HUES6 (cell line): ENCODE measurements around the gene EPB41L5.
"Not testable (repeated sequence)": the region's sequence is repeated elsewhere in the genome, so short reads cannot be mapped to it uniquely, and the experiment has no call there.

Experiments used
- H3K27ac ChIP-seq: 2 replicates; pipeline ENCODE4 v1.7.0; 2013; ENCODE audit warnings: low read depth, mild to moderate bottlenecking, low read length, inconsistent platforms
- H3K27me3 ChIP-seq: 2 replicates; pipeline ENCODE4 v1.6.1; 2013; ENCODE audit warnings: low read length; ENCODE audit not compliant: control insufficient read depth, insufficient read depth
- H3K36me3 ChIP-seq: 2 replicates; pipeline ENCODE4 v1.6.1; 2013; ENCODE audit warnings: low read length; ENCODE audit not compliant: control insufficient read depth, insufficient read depth
- H3K4me1 ChIP-seq: 2 replicates; pipeline ENCODE4 v1.6.1; 2013; ENCODE audit warnings: low read length; ENCODE audit not compliant: control insufficient read depth, insufficient read depth
- H3K4me3 ChIP-seq: 2 replicates; pipeline ENCODE4 v1.5.1; 2013; ENCODE audit warnings: low read depth, low read length
- H3K9ac ChIP-seq: one replicate; pipeline ENCODE4 v1.6.1; 2013; ENCODE audit warnings: mild to moderate bottlenecking, low read length
- H3K9me3 ChIP-seq: 2 replicates; pipeline ENCODE4 v1.6.1; 2013; ENCODE audit warnings: low read depth, low read length; ENCODE audit not compliant: control insufficient read depth, insufficient read depth

The EPB41L5 gene

DNA sequence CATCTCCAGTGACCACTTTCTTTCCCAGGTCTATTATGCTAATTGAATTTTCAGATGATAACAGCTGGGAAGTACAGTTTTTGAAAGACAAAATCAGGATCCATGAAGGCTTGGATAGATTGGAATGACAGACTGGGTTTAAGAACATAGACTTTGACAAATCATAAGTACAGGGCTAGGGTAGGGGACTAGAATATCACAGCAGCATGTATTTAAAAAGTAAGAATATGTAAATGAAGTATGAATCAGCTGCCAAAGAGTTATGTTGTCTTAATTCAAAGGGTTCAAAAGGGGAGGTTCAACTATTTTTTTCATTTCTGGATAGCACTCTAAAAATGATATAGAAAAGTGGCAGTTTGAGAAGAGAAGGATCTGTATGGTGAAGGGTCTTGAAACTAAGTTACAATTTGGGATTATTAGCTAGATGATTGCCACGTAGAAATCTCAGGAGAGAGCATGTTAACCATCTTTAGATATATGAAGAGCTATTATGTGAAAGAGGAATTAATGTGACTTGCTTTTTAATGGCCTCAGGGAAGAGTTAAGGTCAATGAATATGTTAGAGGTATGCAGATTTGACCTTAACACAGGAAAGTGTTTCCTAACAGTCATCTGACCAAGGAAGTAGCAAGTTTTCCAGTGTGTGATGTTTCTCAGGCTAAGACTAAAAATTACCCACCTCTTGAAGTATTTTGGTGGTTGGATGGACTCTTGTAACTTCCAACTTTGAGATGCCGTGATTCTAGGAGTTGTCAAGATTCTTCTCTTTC lies 128.6 kb downstream of the EPB41L5 start:
- Histone ChIP-seq H3K9me3 (no peaks in the 10 kb centered on the region), H3K4me3 (no peak overlapping the region), H3K4me1 (no peaks in the 10 kb centered on the region), H3K27ac (no peak overlapping the region), H3K27me3 (no peaks in the 10 kb centered on the region), H3K9ac (no peak overlapping the region), H3K36me3 (peaks cover 9% of the 10 kb centered on the region; the same call in 1 of the 2 replicates)

DNA sequence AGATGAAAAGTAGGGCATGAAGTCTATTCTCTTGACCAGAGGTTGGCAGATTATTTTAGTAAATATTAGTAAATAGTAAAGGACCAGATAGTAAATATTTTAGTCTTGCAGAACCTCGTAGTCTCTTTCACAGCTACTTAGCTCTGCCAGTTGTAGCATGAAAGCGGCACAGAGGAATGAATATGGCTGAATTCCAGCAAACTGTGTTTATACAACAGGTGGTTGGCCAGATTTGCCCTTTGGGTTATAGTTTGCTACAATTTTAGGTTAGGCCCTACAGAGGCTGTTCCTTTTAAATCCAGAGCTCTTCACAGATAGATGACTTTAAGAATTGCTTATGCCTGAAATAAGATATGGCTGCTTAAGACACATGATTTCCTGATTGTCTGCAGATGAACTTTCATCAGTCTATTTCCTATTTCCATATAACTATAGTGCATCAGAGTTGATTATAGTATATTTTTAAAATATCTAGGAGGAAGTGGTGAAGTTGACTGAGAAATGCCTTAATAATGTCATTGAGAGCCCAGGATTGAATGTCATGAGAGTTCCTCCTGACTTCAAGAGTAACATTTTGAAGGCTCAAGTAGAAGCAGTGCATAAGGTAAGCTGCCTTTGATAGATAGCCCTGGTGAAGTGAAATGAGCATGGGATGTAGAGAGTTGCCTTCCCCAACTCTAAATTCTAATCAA lies 129.8 kb downstream of the EPB41L5 start:
- Histone ChIP-seq H3K27ac (no peak overlapping the region), H3K4me3 (no peak overlapping the region), H3K4me1 (no peaks in the 10 kb centered on the region), H3K9ac (no peak overlapping the region), H3K36me3 (peaks cover 16% of the 10 kb centered on the region), H3K27me3 (no peaks in the 10 kb centered on the region), H3K9me3 (no peaks in the 10 kb centered on the region)

DNA sequence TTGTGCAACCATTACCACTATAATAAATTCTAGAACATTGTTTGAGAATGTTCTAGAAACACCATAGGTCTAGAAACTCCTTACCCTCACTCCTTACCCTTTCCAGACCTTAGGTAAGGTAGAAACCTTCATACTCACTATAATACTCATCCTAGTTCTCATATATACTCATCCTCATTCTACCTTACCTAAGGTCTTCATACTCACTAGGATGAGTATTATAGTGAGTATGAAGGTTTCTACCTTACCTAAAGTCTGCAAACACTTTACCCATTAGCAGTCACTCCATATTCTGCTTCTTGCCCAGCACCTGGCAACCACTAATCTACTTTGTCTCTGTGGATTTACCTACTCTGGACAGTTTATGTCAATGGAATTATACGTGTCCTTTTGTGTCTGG lies 135.4 kb downstream of the EPB41L5 start:
- Histone ChIP-seq H3K9me3 (peaks cover 14% of the 10 kb centered on the region), H3K4me1 (no peaks in the 10 kb centered on the region), H3K9ac (no peak overlapping the region), H3K27me3 (no peaks in the 10 kb centered on the region), H3K4me3 (no peak overlapping the region), H3K36me3 (peaks cover 43% of the 10 kb centered on the region), H3K27ac (no peak overlapping the region)

DNA sequence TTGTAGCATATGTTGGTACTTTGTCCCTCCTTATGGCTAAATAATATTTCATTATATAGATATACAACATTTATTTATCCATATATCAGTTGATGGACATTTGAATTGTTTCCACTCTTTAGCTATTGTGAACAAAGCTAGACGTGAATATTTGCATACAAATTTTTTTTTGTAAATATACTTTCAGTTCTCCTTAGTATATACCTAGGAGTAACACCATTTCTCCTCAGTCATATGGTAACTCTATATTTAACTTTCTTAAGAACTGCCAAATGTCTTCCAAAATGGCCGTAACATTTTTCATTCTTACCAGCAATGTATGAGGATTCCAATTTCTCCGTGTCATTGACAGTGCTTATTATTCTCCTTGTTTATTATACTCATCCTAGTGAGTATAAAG lies 135.8 kb downstream of the EPB41L5 start:
- Histone ChIP-seq H3K9ac (no peak overlapping the region), H3K36me3 (peaks cover 43% of the 10 kb centered on the region), H3K4me1 (no peaks in the 10 kb centered on the region), H3K27ac (no peak overlapping the region), H3K27me3 (no peaks in the 10 kb centered on the region), H3K4me3 (no peak overlapping the region), H3K9me3 (peaks cover 14% of the 10 kb centered on the region)

DNA sequence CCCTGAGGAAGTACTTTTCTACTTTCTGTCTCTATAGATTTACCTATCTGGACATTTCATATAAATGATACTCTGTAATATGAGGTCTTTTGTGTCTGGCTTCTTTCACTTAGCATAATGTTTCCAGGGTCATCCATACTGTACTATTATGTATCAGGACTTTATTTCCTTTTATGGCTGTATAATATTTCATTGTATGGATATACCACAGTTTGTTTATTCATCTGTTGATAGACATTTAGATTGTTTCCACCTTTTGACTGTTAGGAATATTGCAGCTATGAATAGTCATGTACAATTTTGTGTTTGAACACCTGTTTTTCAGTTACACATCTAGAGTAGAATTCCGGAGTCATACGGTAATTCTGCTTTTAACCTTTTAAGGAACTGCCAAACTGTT lies 136.5 kb downstream of the EPB41L5 start:
- H3K4me1 ChIP-seq: no peaks in the 10 kb centered on the region
- H3K27me3 ChIP-seq: no peaks in the 10 kb centered on the region
- H3K9ac ChIP-seq: no peak overlapping the region
- H3K9me3 ChIP-seq: peaks cover 14% of the 10 kb centered on the region
- no peak overlapping the region for H3K4me3 ChIP-seq
- peaks cover 43% of the 10 kb centered on the region for H3K36me3 ChIP-seq
- H3K27ac ChIP-seq: no peak overlapping the region

DNA sequence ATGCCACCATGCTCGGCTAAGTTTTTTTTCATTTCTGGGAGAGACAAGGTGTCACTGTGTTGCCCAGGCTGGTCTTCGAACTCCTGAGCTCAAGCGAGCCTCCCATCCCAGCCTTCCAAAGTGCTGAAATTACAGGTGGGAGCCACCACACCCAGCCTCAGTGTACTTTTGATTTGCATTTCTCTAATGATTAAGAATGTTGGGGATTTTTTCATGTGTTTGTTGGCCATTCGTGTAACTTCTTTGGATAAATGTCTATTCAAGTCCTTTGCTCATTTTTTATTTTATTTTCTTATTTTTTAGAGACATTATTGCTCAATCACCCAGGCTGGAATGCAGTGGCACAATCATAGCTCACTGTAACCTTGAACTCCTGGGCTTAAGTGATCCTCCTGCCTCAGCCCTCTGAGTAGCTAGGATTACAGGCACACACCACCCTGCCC lies 137.2 kb downstream of the EPB41L5 start:
- Histone ChIP-seq H3K4me3 (no peak overlapping the region), H3K9ac (no peak overlapping the region), H3K9me3 (peaks cover 16% of the 10 kb centered on the region), H3K27me3 (no peaks in the 10 kb centered on the region), H3K4me1 (no peaks in the 10 kb centered on the region), H3K36me3 (peaks cover 42% of the 10 kb centered on the region), H3K27ac (no peak overlapping the region)

DNA sequence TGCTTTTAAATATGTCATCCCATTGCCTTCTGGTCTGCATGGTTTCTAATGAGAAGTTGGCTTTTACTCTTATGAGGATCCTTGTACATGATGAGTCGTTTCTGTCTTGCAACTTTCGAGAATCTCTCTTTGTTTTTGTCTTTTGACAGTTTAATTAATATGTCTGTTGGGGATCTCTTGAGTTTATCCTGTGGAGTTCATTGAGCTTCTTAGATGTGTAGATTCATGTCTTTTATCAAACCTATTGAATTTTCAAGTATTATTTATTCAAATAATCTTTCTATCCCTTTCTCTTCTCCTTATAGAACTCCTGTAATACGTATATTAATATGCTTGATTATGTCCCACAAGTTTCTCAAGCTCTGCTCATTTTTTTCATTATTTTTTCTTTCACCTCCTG lies 142.4 kb downstream of the EPB41L5 start:
- H3K9ac ChIP-seq: no peak overlapping the region
- no peaks in the 10 kb centered on the region for H3K4me1 ChIP-seq
- H3K9me3 ChIP-seq: peaks cover 19% of the 10 kb centered on the region
- no peaks in the 10 kb centered on the region for H3K27me3 ChIP-seq
- peaks cover 17% of the 10 kb centered on the region for H3K36me3 ChIP-seq
- H3K4me3 ChIP-seq: no peak overlapping the region
- no peak overlapping the region for H3K27ac ChIP-seq

DNA sequence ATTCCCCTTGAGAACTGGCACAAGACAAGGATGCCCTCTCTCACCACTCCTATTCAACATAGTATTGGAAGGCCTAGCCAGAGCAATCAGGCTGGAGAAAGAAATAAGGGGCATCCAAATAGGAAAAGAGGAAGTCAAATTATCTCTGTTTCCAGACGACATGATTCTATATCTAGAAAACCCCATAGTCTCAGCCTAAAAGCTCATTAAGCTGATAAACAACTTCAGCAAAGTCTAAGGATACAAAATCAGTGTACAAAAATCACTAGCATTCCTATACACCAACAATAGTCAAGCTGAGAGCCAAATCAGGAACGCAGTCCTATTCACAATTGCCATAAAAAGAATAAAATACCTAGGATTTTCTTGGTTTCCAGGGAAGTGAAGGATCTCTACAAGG lies 145.8 kb downstream of the EPB41L5 start:
- not testable (repeated sequence) for H3K9me3 ChIP-seq, H3K27me3 ChIP-seq, H3K4me3 ChIP-seq, H3K27ac ChIP-seq, H3K4me1 ChIP-seq, H3K9ac ChIP-seq
- H3K36me3 ChIP-seq: peaks cover 17% of the 10 kb centered on the region; the same call in 1 of the 2 replicates

DNA sequence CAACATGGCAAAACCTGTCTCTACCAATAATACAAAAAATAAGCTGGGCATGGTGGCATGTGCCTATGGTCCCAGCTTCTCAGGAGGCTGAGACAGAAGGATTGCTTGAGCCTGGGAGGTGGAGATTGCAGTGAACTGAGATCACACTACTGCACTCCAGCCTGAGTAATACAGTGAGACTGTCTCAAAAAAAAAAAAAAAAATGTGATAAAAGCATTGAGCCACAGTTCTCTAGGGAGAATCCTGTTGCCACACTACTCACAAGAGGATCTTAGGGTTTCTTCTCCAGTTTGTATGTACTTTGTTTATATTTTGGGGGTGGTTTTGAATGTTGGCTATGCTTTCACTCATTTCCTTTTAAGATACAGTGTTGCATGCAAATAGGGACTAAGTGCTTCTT lies 148.3 kb downstream of the EPB41L5 start:
- H3K36me3 ChIP-seq: peaks cover 11% of the 10 kb centered on the region
- H3K9ac ChIP-seq: no peak overlapping the region
- H3K9me3 ChIP-seq: peaks cover 3% of the 10 kb centered on the region; the same call in 1 of the 2 replicates
- H3K4me1 ChIP-seq: no peaks in the 10 kb centered on the region
- no peaks in the 10 kb centered on the region for H3K27me3 ChIP-seq
- H3K27ac ChIP-seq: no peak overlapping the region
- no peak overlapping the region for H3K4me3 ChIP-seq

DNA sequence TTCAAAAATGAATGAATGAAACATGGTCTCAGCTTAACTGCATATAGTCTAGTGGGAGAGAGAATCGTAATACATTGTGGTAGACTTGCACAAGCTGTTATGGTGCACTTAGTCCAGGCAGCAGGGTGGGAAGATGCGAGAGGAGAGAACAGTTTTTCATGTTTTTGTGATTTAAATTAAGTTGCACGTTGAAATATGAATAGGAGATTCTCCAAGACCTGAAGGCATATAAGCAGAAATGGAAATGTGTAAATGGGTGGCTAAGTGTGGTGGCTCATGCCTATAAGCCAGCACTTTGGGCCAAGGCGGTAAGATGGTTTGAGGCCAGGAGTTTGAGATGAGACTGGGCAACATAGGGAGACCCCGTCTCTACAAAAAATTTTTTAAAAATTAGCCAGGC lies 149.8 kb downstream of the EPB41L5 start:
- Histone ChIP-seq H3K9me3 (no peaks in the 10 kb centered on the region), H3K4me1 (no peaks in the 10 kb centered on the region), H3K27ac (no peak overlapping the region), H3K4me3 (no peak overlapping the region), H3K36me3 (peaks cover 9% of the 10 kb centered on the region; the same call in 1 of the 2 replicates), H3K27me3 (no peaks in the 10 kb centered on the region), H3K9ac (no peak overlapping the region)

DNA sequence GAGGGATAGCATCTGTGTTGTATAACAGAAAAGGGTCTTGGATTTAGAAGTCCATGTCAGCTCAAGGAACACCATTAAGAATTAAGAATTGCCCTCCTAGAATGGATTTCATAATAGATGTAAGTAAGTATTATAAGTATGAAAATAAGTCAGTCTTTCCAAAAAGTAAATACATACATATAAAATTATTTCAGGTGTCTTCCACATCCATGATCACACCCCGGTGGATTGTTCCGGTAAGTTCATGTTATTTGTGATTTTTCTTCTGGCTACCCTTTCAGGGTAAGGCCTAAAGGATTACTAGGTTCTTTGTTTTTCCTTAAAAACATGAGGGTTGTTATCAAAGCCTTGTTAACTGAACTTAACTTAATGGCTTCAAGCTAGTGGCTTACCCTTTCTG lies 154.4 kb downstream of the EPB41L5 start:
- H3K9ac ChIP-seq: no peak overlapping the region
- H3K4me1 ChIP-seq: no peaks in the 10 kb centered on the region
- H3K4me3 ChIP-seq: no peak overlapping the region
- peaks cover 17% of the 10 kb centered on the region for H3K36me3 ChIP-seq
- no peak overlapping the region for H3K27ac ChIP-seq
- no peaks in the 10 kb centered on the region for H3K27me3 ChIP-seq
- H3K9me3 ChIP-seq: no peaks in the 10 kb centered on the region
